Activated naive CD8-positive, alpha-beta T cell treated with anti-CD3 and anti-CD28 coated beads, Interleukin-2, amount 10 ng/mL, durations not matched to agents 7 days and 5 days (primary cell): ENCODE measurements around the gene PYCR2. TPM values are rescaled to one million over a fixed set of nuclear protein-coding genes. Genes with fewer than 3 reads are reported as not detected.

ENCODE experiments used
- ATAC-seq: fragments of 150-1000 bp; cut with Tn5 transposase; one replicate; pipeline ENCODE4 v1.10.0; 2021; ENCODE audit warnings: low read depth, moderate library complexity
- POLR2A ChIA-PET: fragments of 350-600 bp; sonication (Branson Sonifier 250); formaldehyde crosslinking; loops from one replicate; lab custom pipeline; 2021; ENCODE audit warnings: antibody characterized with exemption; lab: Charles Lee
- DNase-seq: peaks from one replicate; pipeline ENCODE4 v3.0.0; 2021
- H3K27ac Mint-ChIP-seq: one replicate; pipeline ENCODE4 v1.8.0; 2022; ENCODE audit warnings: mild to moderate bottlenecking, mixed read lengths
- H3K27me3 Mint-ChIP-seq: one replicate; pipeline ENCODE4 v1.8.0; 2022; ENCODE audit warnings: mild to moderate bottlenecking, moderate library complexity, mixed read lengths
- H3K36me3 Mint-ChIP-seq: one replicate; pipeline ENCODE4 v1.8.0; 2021; ENCODE audit warnings: mild to moderate bottlenecking, mixed read lengths
- H3K4me1 Mint-ChIP-seq: one replicate; pipeline ENCODE4 v1.8.0; 2021; ENCODE audit warnings: mixed read lengths
- H3K4me3 Mint-ChIP-seq: one replicate; pipeline ENCODE4 v1.8.0; 2022; ENCODE audit warnings: mild to moderate bottlenecking, moderate library complexity, mixed read lengths
- H3K9me3 Mint-ChIP-seq: one replicate; pipeline ENCODE4 v1.8.0; 2021; ENCODE audit warnings: mixed read lengths
- total RNA-seq, 2 experiments: library from RNA; stranded (reverse); gene quantifications; one replicate each; pipeline ENCODE4 v1.2.3, GENCODE V29; 2021

PYCR2 gene
- total RNA-seq, 2 experiments from 2014 or later = 118 to 125 TPM

DNA sequence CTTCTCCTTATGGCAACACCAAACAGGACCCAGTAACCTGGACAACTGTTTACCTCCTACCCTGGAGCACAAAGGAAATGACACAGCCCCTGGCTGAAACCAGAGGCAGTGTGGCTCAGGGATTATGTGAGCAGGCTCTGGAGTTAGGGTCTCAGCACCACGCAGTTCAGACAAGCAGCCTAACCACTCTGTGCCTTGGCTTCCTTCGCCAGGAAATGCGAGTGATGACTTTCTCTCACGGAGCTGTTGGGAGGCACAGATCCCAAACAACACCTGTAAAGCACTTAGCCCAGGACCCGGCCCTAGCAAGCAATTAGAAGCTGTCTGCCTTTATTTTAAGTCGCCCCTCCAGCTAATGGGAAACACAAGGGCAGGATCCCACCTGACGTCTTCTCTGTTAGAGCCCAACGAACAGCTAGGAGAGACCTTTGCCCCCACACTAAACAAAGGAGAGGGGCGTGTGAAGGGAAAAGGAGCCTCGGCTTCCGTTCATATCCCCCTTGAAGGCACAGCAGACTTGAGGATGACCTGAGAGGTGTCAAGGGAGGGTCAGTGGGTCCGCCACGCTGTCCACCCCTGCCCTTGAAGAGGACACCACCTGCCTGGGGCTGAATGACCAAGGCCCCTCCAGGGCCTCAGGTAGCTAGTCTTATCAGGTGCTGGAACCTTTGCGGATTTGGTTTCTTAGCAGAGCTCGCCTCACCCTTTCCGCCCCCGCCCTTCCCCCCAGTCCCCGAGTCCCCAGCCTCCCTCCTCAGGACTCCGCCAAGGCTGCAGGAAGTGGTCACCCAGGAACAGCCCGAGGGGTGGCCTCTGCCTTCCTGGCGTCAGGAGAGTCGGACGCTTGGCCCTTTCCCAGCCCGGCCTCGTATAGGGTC, 42.7 kb downstream of the PYCR2 start:
- Mint-ChIP-seq H3K9me3 (no peaks in the 10 kb centered on the region), H3K36me3 (peaks cover 11% of the 10 kb centered on the region), H3K27me3 (peaks cover 7% of the 10 kb centered on the region), H3K4me1 (peaks cover 43% of the 10 kb centered on the region), H3K4me3 (peak overlapping the region; percentile 87), H3K27ac (peak overlapping the region; percentile 90)
- POLR2A ChIA-PET = interaction anchor here (0.6 to 4.5 kb wide), 22 partner anchors 9 to 454 kb away, joined by 3 to 63 read pairs (median 6); partner anchors contain the start of genes H3-3A, LBR, PYCR2 and SDE2
- DNase-seq (peak; percentile 70), ATAC-seq (peak; percentile 38)

DNA sequence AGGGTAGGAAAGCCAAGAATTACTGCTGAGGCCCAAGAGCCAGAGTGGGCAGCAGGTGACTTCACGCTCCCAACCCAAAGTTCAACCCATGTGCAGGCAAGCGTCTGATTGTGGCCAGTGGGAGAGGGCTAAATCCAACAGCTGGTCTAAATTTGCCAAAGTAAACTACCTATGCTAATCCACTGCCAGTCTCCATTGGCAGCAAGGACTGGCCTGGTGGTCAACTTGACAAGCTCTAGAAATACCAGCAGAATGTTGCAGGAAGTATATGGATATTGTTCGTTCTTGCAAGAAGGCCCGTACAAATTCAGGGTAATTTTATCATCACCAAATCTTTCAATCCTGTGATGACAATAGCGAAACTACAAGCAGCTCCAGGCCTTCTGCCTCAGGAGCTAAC, 43.4 kb downstream of the PYCR2 start:
- no peaks in the 10 kb centered on the region for H3K9me3 Mint-ChIP-seq
- DNase-seq = no peak
- peaks cover 49% of the 10 kb centered on the region for H3K4me1 Mint-ChIP-seq
- H3K36me3 Mint-ChIP-seq = peaks cover 14% of the 10 kb centered on the region
- ATAC-seq = no peak
- peaks cover 7% of the 10 kb centered on the region for H3K27me3 Mint-ChIP-seq
- POLR2A ChIA-PET = interaction anchor here (0.7 to 4.5 kb wide), 15 partner anchors 9 to 413 kb away, joined by 3 to 63 read pairs (median 10); partner anchors contain the start of genes PYCR2, SDE2 and SRP9
- H3K27ac Mint-ChIP-seq = peak overlapping the region; percentile 90
- H3K4me3 Mint-ChIP-seq = peak overlapping the region; percentile 87

DNA sequence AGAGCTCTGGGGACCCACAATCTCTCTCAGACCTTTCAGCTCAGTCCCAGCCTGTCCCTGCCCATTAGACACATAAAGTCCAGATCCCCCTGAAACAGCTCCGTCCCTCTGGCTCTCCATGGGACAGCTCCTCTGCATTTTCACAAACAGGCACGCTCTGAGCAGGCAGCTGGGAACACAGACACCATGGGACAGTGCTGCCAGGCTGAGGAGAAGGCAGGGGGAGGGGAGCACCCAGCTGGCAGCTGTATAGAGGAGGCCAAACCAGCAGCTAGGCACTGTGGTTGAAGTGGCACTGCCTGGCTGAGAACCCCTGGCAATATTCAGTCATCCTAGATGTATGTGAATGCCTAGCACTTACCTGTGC, 43.8 kb downstream of the PYCR2 start:
- Mint-ChIP-seq H3K36me3 (peaks cover 16% of the 10 kb centered on the region), H3K9me3 (no peaks in the 10 kb centered on the region), H3K4me3 (peak overlapping the region; percentile 87), H3K27me3 (peaks cover 7% of the 10 kb centered on the region), H3K27ac (peak overlapping the region; percentile 70), H3K4me1 (peaks cover 52% of the 10 kb centered on the region)
- no peak for DNase-seq
- ATAC-seq = no peak
- POLR2A ChIA-PET = interaction anchor here (0.6 to 4.5 kb wide), 11 partner anchors 10 to 412 kb away, joined by 3 to 63 read pairs (median 12); partner anchors contain the start of genes PYCR2, SDE2 and SRP9

DNA sequence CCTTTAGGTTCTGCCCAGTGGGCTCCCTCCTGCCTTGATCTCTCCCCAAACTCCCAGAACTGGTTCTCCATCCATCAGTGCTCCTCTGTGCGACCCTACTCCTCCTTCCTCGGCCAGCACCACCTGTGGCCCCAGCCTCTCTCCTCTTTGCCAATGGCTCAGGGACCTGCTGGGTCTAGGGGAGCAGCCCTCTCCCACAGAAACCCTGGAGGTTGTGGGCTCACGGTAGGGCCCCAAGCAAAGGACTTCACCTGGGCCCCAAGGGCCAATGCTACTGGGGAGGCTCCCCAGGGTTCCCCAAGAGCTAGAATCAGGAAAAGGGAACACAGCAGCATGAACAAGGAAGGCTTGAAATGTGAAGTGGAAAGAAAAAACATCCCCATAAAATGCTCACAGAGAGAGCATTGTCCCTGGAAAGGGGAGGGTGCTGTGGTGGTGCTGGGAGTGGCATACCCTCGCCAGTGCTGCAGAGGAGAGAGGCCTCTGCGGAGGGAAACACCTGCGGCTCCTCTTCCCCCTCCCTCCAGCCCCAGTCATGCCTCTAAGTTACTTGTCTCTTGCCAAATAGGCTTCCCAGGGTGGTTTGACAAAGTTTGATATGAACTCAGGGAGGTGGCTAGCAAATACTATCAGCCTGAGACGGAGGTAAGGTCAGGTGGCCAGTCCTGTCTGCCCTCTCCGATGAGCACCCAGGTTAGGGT, 44.4 kb downstream of the PYCR2 start:
- Mint-ChIP-seq H3K9me3 (no peaks in the 10 kb centered on the region), H3K36me3 (peaks cover 19% of the 10 kb centered on the region), H3K27me3 (peaks cover 7% of the 10 kb centered on the region), H3K4me1 (peaks cover 55% of the 10 kb centered on the region), H3K27ac (peak overlapping the region; percentile 70), H3K4me3 (peak overlapping the region; percentile 87)
- DNase-seq = no peak
- POLR2A ChIA-PET = interaction anchor here (0.6 to 4.5 kb wide), 5 partner anchors 9 to 120 kb away, joined by 3 to 63 read pairs (median 16); partner anchors contain the start of genes PYCR2, SDE2 and SRP9
- no peak for ATAC-seq

DNA sequence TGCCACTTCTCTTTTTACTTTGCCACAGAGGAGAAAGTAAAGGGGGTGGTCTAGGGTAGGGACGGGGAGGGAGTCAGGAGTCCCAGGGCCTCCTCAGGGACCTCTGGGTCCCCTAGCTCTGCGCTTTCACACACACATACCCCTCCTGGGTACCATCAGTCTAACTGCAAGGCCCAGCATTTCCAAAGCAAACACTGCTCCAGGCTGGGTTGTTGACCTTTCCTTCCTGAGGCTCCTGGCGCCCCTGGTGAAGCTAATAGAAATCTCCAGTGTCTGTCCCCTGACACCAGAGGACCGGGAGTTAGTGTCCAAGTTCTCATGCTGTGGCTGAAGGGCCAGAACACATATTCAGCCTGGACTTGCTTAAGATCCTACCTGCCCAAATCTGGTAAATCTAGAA, 45.8 kb downstream of the PYCR2 start:
- DNase-seq (no peak), ATAC-seq (no peak)
- H3K9me3 Mint-ChIP-seq = no peaks in the 10 kb centered on the region
- no peak overlapping the region for H3K4me3 Mint-ChIP-seq
- H3K27ac Mint-ChIP-seq = no peak overlapping the region
- POLR2A ChIA-PET = interaction anchor here (1.3 to 1.6 kb wide), 3 partner anchors 11 to 100 kb away, joined by 3 read pairs; no protein-coding TSS in a partner anchor
- peaks cover 52% of the 10 kb centered on the region for H3K4me1 Mint-ChIP-seq
- H3K27me3 Mint-ChIP-seq = peaks cover under 1% of the 10 kb centered on the region
- peaks cover 24% of the 10 kb centered on the region for H3K36me3 Mint-ChIP-seq

DNA sequence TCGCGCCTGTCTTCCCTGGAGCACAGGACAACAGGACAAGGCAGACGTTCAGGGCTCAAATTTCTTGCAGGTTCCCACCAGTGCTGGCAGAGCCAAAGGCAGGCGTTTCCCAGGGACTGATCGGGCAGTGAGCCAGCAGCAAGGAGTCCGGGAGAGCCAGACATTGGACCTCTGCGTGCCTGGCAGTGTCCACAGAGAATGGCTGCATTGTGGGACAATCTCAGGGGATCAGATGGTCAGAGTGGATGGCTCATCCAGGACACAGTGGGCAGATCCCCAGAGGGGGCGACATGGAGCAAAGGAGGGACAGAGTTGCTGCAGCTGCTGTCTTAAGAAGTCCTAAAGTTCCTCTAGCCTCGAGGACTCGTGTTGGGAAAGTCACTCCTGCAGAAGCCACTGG, 46.5 kb downstream of the PYCR2 start:
- peaks cover 52% of the 10 kb centered on the region for H3K4me1 Mint-ChIP-seq

DNA sequence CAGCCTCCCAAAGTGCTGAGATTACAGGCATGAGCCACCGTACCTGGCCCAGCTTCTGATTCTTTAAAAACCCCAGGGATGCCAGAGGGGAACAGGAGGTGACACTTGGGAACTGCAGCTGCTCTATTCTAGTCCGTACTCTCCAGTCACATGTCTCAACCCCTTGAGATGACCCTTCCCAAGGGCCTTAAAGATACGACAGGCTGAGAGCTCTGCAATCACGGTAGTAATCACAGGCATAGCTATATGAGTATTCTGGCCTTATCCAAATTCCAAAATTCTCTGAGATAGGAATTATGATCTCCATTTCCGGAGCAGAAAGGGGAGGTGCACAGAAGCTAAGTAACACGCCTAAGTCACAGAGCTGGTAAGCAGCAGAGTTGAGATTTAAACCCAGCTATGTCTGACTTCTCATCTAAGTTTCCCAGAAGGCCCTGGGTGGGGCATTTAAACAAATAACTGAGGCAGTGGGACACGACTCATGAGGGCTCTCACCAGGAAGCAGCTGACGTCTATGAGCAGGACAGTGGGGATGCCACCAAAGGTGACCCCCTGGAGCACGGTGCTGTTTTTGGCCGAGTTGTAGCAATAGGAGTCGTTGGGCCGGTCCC, 47.0 kb downstream of the PYCR2 start:
- Mint-ChIP-seq H3K27ac (no peak overlapping the region), H3K36me3 (peaks cover 29% of the 10 kb centered on the region), H3K9me3 (no peaks in the 10 kb centered on the region), H3K27me3 (no peaks in the 10 kb centered on the region), H3K4me1 (peaks cover 52% of the 10 kb centered on the region), H3K4me3 (no peak overlapping the region)
- no peak for ATAC-seq
- POLR2A ChIA-PET = interaction anchor here (0.5 to 2.2 kb wide), 3 partner anchors 10 to 47 kb away, joined by 3 to 6 read pairs (median 5); partner anchors contain the start of gene PYCR2
- no peak for DNase-seq

More for the DNA sequence above, 46.5 kb downstream of the PYCR2 start:
- H3K27ac Mint-ChIP-seq = peak overlapping the region; percentile 71
- H3K4me3 Mint-ChIP-seq = no peak overlapping the region
- H3K27me3 Mint-ChIP-seq = no peaks in the 10 kb centered on the region
- DNase-seq (no peak), ATAC-seq (no peak)
- POLR2A ChIA-PET = interaction anchor here (1.3 to 2.2 kb wide), 4 partner anchors 11 to 100 kb away, joined by 3 to 6 read pairs (median 3); partner anchors contain the start of gene PYCR2
- H3K9me3 Mint-ChIP-seq = no peaks in the 10 kb centered on the region
- H3K36me3 Mint-ChIP-seq = peaks cover 29% of the 10 kb centered on the region

DNA sequence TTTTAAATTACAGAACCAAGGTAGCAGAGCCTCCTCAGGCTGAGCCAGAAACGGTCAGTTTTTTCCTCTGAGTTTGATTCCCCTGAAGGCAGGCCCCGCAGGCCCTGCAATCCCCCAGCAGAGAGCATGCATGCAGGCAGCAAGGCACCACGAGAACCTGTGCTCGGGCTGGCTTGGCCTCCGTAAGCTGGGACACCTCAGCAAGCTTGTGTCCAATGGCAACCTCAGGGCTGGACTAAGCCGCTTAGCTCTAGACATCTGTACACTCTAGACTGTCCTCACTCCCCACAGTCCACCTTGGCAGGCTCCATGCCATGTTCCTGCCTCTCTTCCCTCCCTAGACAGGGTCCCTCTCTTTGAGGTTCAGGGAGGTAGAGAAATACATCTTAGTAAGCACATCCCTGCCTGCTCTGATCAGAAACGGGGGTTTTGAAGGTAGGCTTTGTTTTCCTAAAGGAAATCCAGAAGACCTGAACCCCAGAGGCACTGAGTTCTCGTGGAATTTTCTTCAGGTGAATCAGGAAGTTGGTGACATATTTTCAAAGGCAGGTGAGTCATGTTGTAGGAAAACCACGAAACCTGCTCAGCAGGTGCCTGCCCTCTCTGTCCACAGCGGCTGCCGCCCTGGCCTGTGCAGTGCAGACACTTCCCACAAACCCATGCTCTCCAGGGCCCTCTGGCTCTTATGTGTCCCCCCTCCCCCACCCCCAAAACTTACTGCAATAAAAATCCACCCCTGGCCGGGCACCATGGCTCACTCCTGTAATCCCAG, 48.8 kb downstream of the PYCR2 start:
- peaks cover 56% of the 10 kb centered on the region for H3K4me1 Mint-ChIP-seq
- POLR2A ChIA-PET = interaction anchor here (0.6 to 2.2 kb wide), 5 partner anchors 17 to 73 kb away, joined by 3 to 7 read pairs (median 3); partner anchors contain the start of gene PYCR2
- H3K36me3 Mint-ChIP-seq = peaks cover 45% of the 10 kb centered on the region
- ATAC-seq = no peak
- no peaks in the 10 kb centered on the region for H3K9me3 Mint-ChIP-seq
- H3K27ac Mint-ChIP-seq = peak overlapping the region; percentile 12
- no peak for DNase-seq
- H3K27me3 Mint-ChIP-seq = no peaks in the 10 kb centered on the region
- H3K4me3 Mint-ChIP-seq = no peak overlapping the region

DNA sequence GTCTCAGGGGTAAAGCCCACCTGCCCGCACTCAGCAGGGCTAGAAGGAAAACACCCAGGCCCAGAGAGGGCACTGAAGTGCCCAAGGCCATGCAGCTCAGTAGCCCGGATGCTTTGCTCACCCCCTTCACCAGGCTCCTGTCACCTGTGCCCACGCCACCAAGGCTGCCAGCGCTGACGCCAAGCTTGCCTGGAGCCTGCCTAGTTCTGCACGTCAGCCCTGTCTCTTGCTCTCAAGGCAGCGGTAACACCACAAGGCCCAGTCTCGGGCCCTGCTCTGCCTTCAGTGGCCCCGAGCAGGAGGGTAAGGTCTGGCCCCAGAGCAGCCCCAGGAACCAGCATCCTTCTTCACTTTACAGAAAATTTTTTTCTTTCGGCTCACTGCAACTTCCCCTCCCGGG, 49.6 kb downstream of the PYCR2 start:
- Mint-ChIP-seq H3K4me1 (peaks cover 48% of the 10 kb centered on the region), H3K36me3 (peaks cover 41% of the 10 kb centered on the region), H3K9me3 (no peaks in the 10 kb centered on the region), H3K27ac (no peak overlapping the region), H3K4me3 (no peak overlapping the region), H3K27me3 (no peaks in the 10 kb centered on the region)
- POLR2A ChIA-PET = interaction anchor here (0.6 to 1.2 kb wide), 3 partner anchors 24 to 125 kb away, joined by 3 read pairs; partner anchors contain the start of gene SDE2
- DNase-seq (no peak), ATAC-seq (no peak)

DNA sequence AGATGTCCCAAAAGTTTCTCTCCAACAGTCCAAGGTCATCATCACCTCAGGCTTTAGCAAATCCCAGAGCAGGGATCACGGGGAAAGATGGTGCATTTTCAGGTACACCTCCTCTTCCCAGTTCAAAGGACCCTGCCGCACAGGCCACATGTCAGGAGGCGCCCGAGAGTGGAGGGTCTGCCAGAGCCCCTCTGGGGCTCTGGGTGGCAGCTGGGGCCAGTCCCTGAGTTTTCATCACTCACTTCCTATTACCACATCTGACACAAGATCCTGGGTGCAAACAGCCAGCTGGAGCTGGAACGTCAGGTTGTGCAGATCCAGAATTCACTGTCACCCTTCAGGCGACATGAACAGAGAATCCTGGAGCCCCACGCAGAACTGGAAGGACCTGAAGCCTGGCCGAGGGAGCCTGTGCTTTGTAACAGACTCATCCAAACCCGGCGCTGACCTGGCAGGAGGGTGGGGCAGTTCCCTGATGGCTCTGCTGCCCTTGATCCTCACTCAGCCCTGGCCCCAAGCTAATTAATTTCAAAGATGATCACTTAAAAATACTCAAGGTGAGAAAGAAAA, 50.7 kb downstream of the PYCR2 start:
- POLR2A ChIA-PET = interaction anchor here (0.7 to 4.4 kb wide), 3 partner anchors 9 to 200 kb away, joined by 3 to 22 read pairs (median 4); partner anchors contain the start of genes SDE2 and TMEM63A
- Mint-ChIP-seq H3K36me3 (peaks cover 40% of the 10 kb centered on the region), H3K4me3 (no peak overlapping the region), H3K9me3 (no peaks in the 10 kb centered on the region), H3K4me1 (peaks cover 41% of the 10 kb centered on the region), H3K27me3 (no peaks in the 10 kb centered on the region), H3K27ac (no peak overlapping the region)
- ATAC-seq = no peak
- DNase-seq = no peak

DNA sequence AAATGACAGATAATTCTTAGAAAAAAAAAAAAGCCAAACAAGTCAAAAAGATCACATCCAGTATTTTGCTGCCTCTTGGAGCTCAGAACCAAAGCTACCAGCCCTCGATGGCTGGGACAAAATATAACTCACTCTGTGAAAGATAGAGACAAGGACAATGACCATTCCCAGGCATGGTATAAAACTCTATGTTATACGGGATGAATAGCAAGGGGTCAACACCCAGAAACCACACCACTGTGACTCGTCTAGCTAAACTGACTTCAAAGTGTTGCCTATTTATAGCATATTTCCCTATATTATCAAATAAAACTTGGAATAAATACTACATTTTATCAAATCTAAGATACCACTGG, 52.0 kb downstream of the PYCR2 start:
- Mint-ChIP-seq H3K27ac (no peak overlapping the region), H3K27me3 (no peaks in the 10 kb centered on the region), H3K36me3 (peaks cover 46% of the 10 kb centered on the region), H3K4me1 (peaks cover 42% of the 10 kb centered on the region), H3K9me3 (no peaks in the 10 kb centered on the region), H3K4me3 (no peak overlapping the region)
- ATAC-seq (no peak), DNase-seq (no peak)
- POLR2A ChIA-PET = interaction anchor here (0.7 to 4.4 kb wide), 2 partner anchors 10 to 28 kb away, joined by 4 to 22 read pairs; partner anchors contain the start of gene TMEM63A
